Measurements from ENCODE around the gene LAMTOR2.
A peak's percentile ranks its signal among the peaks of the same experiment; 100 is the strongest.
"Not testable (repeated sequence)": the region's sequence is repeated elsewhere in the genome, so short reads cannot be mapped to it uniquely, and the experiment has no call there.

LAMTOR2 gene

DNA sequence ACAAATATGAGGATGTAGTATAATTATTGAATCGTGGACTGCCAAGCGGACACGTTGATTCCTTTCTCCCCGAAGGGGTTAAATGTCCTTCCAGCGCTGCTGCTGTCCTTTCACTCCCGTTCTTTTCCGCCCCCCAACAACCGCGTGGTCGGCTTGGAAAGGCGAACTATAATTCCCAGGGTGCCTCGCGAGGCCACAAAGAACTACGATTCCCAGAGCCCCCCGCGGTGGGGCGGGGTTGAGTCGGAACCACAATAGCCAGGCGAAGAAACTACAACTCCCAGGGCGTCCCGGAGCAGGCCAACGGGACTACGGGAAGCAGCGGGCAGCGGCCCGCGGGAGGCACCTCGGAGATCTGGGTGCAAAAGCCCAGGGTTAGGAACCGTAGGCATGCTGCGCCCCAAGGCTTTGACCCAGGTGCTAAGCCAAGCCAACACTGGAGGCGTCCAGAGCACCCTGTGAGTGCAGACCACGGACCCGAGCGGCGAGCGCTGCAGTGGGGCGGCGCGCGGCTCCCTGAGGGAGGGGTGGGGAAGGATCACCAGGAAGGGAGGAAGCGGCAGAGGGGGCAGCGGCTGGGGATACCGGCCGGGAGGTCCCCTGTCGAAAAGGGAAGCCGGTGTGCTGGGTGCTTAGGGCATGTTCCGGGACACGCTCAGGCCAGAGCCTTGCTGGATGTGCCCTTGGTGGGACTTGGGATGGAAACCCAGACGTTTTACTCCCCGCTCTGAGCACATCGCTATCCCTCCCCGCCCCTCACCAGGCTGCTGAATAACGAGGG, at the start of gene LAMTOR2:
LAMTOR2 (plus strand) TSS at position 283 of the 781 bp plus-strand sequence; CDS start at position 391, 108 bp downstream.
- DNase-seq: peak; percentile 93

DNA sequence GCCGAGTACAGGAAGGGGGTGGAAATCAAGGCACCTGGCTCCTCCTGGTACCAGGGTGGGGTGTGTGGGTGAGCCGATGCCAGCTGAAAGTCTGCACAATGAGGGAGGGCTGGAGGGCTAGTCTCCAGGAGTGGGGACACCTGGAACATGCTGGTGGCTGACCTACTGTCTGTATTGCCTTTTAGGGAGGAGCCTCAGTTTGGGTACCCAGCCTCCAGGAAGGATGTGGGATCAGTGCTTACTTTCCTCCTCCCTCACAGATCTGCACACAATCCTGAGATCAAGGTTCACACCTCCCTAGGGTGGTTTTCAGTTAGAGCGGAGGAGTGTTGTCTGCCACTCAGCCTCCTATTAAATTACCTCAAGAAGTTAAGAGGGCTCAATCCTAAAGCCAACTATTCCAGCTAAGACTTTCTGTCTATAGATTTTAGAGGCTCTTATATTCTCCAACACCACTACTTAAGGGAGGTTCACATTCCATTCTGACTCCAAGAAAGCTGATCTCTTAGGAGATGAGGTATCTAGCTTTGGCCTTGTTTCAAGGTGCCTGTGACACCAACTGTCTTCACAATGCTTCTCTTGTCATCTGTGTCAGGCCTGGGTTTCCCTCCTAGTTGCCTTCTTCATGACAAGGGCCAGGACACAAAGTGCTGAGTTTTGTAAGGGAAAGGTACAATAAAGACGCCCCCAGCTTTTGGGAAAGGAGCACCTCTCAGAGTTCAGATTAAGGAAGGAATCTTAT, 49.6 kb upstream of the LAMTOR2 start:
- DNase-seq: no peak

DNA sequence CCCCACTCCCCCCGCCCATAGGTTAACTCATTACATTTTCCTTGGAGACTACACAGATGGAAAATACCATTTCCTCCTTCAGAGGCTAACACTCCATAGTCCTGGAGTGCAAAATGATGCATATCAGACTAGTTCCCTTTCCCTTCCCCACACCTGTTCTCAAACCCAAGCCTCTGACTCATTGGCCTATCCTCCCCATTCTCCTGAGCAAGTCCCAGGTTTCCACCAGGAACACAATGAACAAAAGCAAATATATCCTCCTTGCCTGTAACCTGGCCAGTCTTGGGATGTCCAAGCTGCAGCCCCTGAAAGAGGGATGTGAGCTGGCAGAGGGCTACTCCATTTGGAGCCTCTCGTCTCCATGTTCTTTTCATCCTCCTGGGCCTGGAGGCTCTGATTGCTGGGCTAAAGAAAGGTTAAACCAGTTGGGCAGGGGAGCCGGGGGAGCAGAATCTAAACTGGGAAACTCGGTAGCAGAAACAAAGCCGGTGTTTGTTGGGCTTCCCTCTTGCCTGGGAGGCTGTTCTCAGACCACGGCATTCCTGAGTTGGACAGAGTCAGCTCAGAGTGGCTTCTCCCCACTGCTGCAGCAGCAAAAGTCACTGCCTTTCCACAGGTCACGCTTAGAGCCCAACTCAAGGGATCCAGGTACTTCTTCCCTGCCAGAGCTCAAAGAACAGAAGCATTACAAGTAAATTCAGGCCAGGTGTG, 47.8 kb upstream of the LAMTOR2 start:
- no peak for DNase-seq

DNA sequence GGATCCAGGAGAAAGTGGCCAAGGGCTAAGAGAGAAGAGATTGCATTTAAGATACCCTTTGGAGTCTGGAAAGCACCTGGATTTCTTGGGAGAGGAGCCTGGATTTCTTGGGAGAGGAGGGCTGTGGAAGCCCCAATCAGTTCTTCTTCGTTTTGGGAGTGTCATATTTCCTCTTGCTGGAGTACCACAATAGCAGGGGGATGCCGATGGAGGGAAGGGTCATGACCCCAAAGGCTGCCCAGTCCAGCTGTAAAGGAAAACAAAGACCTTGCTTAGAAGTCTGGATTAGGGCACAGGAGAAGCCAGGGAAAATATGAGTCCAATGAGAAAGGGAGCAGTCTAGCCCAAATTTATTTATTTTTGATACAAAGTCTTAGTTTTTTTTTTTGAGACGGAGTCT, 45.2 kb upstream of the LAMTOR2 start:
- DNase-seq: no peak

DNA sequence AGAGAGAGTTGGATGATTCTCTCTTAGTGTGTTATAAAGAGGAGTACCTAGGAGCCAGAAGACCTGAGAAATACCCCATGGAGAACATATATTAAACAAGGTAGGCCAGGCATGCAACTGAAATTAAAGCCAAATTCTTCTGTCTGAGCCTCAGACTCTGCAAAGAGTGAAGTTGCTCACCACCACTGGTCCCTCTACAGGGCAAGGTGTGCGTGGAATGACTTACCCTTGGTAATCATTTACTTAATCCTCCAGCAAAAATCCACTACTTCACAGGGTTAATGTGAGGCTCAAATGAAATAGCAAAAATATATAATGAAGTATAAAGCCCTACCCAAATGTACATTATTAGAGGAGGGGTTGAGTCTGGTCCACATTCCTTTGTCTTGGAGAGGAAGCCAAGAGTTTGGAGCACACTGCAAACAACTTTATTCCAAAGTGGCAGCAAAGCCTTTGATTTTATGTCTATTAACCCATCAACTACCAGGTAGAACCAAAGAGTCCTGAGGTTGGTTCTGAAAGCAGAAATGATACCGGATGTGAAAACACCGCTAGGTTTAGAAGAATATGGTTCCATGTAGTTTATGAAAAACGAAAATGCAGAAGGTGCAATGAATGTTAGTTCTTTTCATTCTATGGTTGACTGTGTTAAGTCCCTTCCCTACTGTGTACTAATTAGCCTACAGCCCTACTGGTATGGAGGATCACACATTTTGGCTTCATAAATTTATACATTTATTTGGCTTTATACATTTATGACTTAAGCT, 42.3 kb upstream of the LAMTOR2 start:
- DNase-seq: no peak

DNA sequence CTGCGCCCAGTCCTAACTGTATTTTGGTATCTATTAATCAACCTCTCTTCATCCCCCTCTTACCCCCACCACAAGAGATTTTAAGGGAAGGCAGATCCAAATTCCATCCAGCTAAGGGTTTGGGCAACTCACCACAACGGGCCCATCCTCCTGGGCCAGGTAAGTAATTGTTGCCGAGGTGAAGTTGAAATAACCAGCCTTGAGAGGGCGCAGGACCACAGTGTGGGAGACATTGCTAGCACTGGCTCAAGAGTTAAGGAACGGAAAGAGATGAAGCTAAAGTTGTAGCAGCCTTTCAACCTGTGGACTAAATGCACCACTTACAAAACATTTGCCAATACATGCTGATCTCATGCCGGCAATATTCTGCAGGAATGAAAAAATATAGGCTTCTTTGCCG, 39.8 kb upstream of the LAMTOR2 start:
- DNase-seq: no peak

DNA sequence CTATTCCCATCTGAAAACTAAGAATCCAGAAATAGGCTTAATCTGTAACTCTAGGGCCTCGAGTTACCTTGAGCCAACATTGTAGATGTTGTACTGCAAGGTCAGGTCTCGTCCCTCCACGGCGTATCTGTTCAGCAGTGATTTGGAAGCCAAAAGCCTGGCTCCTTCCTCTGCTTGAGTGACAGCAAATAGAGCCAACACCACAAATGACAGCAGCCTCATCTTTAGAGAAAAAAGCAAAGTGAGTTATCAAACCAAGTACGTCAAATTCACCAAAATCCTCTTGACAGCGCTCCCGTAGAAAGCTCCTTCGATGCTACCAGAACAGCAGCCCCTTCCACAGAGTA, 34.7 kb upstream of the LAMTOR2 start:
- DNase-seq: no peak

DNA sequence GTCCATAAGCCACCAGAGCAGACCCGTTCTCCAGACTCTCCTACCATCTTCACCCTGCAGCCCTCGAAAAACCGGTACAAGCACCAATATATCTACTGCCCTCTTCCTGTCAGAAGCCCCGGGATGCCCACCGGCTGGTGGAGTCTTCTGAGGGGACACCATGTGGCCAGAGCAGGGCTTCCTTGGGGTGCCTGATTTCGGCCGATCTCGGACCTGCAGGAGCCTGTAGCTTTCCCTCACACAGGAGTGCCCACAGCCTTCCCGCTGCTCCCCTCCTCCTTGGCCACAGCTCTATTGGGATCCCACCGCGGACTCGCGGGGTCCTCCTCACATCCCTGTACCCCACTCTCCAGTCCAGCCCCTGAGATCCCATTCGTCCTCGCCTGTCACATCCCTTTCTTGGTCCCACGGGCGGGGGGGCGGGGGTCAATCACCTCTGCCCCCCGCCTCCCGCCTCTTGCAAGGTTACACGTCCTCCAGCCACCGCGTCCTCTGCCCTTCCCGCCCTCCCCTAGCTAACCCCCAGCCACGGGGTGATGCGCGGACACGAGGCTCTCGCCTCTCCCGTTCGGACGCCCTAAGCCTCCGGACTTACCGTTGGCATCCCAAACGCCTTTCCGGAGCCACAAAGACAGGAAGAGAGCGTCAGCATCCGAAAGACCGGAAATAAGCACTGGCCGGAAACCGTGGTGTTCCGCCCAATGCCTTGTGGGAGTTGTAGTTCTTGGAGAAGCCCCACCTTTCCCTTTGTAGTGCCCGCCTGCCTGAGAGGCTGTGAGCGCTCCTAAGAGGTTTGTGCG, 34.1 kb upstream of the LAMTOR2 start, which contains the start of gene SSR2:
SSR2 (minus strand) TSS at position 659 of the 800 bp plus-strand sequence. CDS start 784 bp downstream, outside the sequence.
- peak; percentile 88 for DNase-seq

DNA sequence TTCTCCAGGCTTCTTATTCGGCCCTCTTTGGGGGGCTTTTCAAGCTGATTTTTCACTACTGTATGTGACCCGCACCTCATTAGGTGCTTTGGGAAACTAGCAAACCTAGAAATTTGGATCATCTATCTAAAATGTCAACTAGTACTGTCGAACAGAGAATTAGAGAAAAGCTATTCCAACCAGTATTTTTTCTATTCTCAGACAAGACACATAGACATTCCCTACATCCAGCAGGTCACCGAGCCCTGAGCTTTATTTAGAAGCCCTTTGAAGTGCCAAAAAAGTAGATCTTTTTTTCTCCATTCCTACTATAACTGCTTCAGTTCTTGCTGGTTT, 33.5 kb upstream of the LAMTOR2 start:
- no peak for DNase-seq

DNA sequence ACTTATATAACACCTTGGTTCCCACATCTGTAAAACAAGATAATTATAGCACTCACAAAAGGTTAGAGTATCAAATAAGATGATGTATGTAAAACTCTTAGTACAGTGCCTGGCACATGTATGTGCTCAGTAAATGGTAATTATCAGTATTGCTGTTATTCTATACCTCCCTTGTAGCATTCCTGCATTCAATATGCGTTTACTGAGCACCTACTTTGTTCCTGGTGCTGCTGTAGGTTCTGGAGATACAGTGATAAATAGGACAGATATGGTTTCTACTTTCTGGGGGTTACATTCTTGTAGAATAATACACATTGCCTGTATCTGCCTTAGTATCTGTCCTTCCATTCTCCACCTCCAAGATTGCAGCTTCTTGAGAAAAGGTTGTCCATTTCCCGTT, 32.6 kb upstream of the LAMTOR2 start:
- no peak for DNase-seq

DNA sequence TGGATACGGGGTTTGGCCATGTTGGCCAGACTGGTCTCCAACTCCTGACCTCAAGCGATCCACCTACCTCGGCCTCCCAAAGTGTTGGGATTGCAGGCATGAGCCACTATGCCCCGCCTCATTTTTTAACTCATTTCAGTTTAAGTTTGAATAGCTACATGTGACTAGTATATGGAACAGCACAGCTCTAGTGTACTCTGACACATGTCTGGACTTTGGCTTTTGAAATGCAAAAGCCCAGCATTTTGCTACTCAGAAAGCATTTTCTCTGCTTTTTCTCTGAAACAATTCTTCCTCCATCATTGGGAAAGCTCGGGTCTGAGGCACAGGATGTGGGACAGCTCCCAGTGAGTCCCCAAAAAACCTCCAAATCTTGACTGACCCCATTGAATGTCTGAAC, 29.8 kb upstream of the LAMTOR2 start:
- no peak for DNase-seq

DNA sequence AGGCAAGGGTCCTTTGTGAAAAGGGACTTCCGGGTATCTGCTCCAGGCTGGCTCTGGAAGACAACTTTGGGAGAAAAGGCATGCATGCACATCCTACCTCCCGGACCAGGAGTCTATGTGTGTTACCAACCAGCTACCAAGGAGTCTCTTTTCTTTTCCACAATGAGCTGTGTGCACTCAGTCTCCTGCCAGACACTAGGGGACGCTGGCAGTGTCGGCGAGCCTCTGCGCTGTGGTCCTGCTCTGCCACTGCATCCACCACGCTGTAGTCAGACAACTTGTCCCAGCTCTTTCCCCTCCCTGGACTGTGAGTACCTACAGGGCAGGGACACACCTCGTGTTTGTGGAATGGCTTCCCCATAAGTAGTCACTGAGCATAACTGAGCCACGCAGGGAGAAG, 28.7 kb upstream of the LAMTOR2 start:
- DNase-seq: peak; percentile 28

DNA sequence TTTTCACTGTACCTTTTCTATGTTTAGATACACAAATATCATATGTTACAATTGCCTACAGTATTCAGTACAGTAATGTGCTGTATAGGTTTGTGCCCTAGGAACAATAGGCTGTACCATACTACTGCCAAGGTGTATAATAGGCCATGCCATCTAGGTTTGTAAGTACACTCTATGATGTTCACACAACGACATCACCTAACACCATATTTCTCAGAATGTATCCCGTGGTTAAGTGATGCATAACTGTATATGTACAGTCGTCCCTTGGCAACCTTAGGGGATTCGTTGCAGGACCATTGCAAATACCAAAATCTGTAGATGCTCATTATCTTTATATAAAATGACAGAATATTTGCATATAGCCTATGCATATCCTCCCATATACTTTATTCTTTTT, 28.0 kb upstream of the LAMTOR2 start:
- no peak for DNase-seq

DNA sequence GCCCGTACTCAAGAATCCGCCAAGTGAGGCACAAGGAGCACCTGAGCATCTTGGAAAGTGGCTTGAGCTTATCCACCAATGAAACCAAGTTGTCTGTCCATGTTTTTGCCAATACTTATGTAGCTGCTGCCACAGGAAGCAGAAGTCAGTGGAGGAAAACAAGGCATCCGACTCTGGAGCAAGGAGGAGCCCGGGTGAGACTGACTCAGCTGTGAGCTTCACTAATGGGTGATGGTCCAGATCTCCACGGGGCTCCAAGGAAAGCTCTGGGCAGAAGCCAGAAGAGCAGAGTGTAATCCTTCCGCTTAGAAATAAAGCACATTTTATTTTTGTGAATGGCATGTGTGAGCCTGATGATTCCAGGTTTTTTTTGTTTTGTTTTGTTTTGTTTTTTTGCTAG, 21.6 kb upstream of the LAMTOR2 start:
- DNase-seq: no peak

DNA sequence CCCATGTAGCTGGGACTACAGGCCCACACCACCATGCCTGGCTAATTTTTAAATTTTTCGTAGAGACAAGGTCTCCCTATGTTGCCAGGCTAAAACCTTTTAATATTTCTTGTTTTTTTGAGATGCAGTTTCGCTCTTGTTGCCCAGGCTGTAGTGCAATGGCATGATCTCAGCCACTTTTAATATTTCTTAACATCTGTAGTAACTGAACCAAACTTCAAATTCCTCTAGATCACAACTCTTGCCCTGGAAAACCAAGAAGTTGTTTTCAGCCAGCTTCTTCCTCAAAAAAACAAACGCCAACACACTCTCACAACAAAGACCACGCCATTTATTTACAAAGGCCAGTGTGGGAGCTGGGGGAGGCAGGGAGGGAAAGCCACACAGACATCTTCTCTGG, 19.6 kb upstream of the LAMTOR2 start:
- DNase-seq: not testable (repeated sequence)

DNA sequence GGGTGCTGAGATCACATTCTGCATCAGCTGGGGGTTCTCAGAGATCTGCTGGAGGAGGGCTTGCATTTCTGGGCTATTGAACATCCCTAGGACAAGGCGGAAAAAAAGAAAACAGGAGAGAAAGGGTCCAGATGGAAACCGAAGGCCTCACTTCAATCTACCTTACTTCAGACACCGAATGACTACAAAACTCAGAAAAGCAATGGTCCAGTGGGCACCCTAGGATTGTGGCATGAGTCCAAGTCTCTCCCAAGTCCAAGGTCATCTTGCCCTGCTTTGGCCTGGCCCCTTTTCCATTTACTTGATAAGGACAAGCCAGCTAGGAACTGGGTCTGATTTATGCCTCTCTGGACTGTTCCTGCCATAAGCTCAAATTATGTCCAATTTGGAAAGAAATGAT, 11.8 kb upstream of the LAMTOR2 start:
- no peak for DNase-seq

DNA sequence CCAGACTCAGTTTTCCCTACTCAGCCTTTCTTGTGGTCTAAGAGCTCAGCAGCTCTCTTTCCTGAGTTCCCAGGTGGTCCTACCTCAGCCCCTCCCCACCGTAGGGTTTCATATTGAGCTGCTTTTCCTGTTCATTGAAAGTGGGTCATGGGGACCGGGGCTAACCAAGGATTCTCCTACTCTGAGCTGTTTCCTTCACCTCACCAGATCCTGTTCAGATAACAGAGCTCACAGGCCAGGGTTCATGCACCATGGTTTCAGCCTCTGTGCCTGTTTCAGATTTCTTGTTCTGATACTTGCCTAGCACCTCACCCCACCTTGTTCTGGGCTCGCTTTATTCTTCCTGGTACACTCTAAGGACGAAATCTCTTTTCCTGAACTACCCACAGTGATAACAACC, 9.5 kb upstream of the LAMTOR2 start:
- DNase-seq: no peak

DNA sequence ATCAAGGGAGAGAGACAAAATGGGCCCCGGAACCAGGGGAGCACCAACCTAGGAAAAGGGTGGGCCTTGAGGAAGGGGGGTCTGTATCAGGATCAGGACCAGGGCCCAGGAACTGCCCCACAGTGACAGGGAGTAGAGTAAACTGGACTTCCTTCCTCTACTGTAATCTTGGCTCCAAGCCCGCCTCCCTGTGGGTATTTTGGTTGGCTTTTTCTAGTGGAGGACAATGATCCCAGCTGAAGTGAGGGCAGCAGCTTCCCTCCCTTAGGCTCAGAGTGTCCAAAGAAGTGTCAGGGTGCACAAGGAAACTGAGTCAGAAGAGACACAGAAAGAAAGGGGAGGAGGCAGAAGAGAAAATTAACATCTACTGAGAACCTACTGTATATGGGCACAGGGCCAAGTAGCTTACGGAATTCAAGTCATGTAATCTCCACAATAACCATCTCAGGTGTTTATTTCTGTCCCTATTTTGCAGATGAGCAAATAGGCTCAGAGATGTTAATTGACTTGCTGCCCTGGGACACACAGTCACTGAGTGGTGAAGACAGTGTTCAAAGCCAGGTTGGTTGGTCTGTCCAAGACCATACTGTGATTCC, 5.8 kb upstream of the LAMTOR2 start:
- no peak for DNase-seq

DNA sequence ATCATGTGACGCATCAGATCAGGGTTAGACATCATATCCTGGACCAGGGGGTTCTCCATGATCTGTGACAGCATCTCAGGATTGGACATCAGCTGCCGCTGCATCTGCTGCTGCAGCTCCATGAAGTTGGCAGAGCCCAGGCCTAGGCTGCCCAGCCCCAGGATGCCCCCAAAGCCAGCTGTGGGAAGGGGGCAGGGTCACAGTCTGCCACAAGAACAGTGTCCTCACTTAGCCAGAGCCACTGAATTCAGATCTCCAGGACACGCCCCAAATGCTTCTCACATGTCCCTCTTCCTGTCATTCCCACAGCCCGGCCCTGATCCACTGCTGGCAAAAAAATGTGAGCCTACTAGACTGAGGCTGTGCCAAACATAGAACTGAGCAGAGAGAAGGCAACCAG, 4.2 kb upstream of the LAMTOR2 start:
- no peak for DNase-seq

DNA sequence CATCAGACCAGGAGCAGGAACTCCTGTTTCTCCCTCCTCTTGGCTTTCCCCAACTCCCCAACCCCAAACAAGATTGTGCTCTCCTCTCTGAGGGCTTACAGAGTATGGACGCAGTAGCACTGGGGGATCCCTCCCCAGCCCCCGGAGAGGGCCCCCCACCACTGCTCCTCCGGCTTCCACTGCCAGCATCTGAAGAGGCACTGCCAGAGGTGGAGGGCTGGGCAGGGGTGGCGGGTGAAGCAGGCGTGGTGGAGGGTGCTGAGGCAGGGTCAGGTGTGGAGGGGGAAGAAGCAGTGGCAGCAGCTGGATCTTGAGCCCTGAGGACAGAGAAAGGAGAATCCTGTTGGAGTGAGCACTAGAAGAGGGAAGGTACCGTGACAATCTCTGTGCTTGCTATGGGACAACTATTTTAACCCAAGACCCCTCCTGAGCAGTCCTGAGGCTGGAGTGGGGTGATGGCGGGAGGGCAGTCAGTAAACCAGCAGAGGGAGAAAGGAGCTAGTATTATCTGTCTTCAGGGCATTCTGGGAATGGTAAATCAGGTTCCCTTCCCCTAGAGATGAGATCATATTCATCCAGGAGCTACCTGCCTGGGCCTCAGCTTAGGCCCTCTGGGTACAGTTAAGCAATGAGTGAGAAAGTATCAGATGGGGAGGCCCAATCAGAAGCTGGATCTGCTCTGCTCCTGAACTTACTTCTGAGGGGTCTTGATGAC, 3.4 kb upstream of the LAMTOR2 start:
- DNase-seq: no peak

All from CD4-positive, alpha-beta T cell treated with Interleukin-15 for 1 hour (primary cell).